Right lobe of liver (tissue), 4 donors: ENCODE measurements around the gene ZNG1A.
"Not testable (repeated sequence)": the region's sequence is repeated elsewhere in the genome, so short reads cannot be mapped to it uniquely, and the experiment has no call there.

ENCODE experiments used
- CTCF ChIP-seq, 4 donors: fragments of 200-600 bp in 3 of 4; fragments of 450-650 bp in 1 of 4; IDR thresholded peaks; one replicate each; pipeline versions ENCODE4 v1.5.1 to v1.8.0; 2016 to 2022; ENCODE audit warnings: antibody characterized with exemption in 4 of 4, mild to moderate bottlenecking in 2 of 4
- POLR2A ChIP-seq: fragments of 450-650 bp; IDR thresholded peaks from one replicate; pipeline ENCODE4 v1.6.1; 2017; ENCODE audit warnings: antibody characterized with exemption, mild to moderate bottlenecking
- donor health status: DM: no; HTN: no; CAD: no.
- donor health status: DM: no; HTN: no; CAD: no.
- donor health status: DM: no; HTN: yes; CAD: no.

- TF ChIP-seq CTCF (IDR thresholded peaks at IDR 0.05); POLR2A: not testable (repeated sequence)
Observed at GRCh38 chr9:213901-214300, 35.0 kb upstream of the ZNG1A start.
